ENCODE results near the gene KDM4B. TPM values are rescaled to one million over a fixed set of nuclear protein-coding genes. Genes with fewer than 3 reads are reported as not detected.

Gene KDM4B
- total RNA-seq, 4 donors from 2014 or later, result 16.3 to 38.3 (median 22.4) TPM

GRCh38 chr19:5035793-5036697, 67.1 kb downstream of the KDM4B start:
- ATAC-seq (ENCODE audit: low FRiP score), result no peak
- no peak for DNase-seq (ENCODE audit: low spot score)
- TF ChIP-seq, protein P1, sequence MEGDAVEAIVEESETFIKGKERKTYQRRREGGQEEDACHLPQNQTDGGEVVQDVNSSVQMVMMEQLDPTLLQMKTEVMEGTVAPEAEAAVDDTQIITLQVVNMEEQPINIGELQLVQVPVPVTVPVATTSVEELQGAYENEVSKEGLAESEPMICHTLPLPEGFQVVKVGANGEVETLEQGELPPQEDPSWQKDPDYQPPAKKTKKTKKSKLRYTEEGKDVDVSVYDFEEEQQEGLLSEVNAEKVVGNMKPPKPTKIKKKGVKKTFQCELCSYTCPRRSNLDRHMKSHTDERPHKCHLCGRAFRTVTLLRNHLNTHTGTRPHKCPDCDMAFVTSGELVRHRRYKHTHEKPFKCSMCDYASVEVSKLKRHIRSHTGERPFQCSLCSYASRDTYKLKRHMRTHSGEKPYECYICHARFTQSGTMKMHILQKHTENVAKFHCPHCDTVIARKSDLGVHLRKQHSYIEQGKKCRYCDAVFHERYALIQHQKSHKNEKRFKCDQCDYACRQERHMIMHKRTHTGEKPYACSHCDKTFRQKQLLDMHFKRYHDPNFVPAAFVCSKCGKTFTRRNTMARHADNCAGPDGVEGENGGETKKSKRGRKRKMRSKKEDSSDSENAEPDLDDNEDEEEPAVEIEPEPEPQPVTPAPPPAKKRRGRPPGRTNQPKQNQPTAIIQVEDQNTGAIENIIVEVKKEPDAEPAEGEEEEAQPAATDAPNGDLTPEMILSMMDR (IDR thresholded peaks at IDR 0.05), result no peak

- no peak for DNase-seq (ENCODE audit: low spot score)
- TF ChIP-seq, protein P1 (IDR thresholded peaks at IDR 0.05), result no peak
- ATAC-seq (ENCODE audit: low FRiP score), result no peak
Measured at GRCh38 chr19:5036698-5037563, 68.0 kb downstream of the KDM4B start.

- DNase-seq (ENCODE audit: low spot score) (no peak), ATAC-seq (ENCODE audit: low FRiP score) (no peak)
- TF ChIP-seq, protein P1 (IDR thresholded peaks at IDR 0.05), result no peak
Measured at GRCh38 chr19:5037936-5038335, 69.0 kb downstream of the KDM4B start.

DNA sequence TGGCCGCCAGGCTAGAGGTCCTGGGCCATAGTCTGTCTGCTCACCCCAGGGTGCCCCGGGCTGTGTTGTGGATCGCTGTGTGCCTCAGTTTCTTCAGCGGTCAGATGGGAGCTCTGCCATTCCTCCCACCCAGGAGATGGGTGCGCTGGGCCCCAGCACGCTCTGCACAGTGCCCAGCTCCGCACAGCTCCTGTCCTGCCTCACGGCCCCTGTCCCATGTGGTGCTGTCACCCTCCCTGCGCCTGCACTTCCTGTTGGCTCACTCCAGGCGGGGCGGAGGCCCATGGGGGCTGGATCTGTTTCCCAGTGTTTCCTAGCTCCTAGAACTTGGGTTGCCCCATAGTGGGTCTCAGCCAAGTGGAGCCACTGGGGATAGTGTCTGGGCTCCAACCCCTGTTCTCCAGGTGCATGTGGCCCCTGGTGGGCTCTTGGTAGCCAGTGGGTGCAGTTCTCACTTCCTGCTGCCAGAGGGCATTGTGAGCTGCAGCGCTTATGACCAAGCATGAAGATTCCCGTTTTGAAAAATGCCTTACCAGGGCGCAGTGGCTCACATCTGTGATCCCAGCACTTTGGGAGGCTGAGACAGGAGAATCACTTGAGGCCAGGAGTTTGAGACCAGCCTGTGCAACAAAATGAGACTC, 69.8 kb downstream of the KDM4B start:
- TF ChIP-seq, protein P1 (IDR thresholded peaks at IDR 0.05), result no peak
- ATAC-seq (ENCODE audit: low FRiP score), result no peak
- DNase-seq (ENCODE audit: low spot score), result no peak

DNA sequence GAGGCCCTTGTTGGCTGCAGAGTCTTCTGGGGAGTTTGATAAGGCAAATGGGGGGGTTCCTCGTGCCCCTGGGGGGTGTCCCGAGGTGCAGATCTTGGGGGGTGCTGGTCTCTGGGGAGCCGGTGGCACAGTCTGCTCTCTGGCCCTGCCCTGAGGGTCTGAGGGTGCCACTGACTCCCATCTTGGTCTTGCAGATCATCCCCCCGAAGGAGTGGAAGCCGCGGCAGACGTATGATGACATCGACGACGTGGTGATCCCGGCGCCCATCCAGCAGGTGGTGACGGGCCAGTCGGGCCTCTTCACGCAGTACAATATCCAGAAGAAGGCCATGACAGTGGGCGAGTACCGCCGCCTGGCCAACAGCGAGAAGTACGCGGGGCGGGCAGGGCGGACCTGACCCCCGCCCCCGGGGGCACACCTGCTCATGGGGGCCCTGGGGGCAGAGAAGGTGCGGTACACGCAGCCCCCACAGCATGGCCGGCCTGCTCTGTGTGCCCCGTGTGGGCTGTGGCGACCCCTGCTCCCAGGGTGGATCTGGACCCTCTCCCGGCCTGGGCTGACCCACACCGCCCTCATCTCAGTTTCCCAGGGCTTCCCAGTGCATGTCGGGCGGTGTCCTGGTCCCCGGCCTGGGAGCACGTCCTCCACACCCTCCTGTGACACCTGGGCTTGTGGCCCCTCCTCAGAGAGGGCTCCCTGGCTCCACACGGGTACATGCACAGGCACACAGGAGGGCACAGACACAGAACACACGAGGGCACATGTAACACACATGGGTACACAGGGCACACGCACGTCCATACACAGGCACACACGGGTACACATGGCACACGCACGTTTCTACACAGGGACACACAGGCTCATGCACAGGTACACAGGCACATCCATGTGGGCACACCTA, 71.0 kb downstream of the KDM4B start:
- DNase-seq (ENCODE audit: low spot score) (no peak), ATAC-seq (ENCODE audit: low FRiP score) (no peak)
- TF ChIP-seq, protein P1 (IDR thresholded peaks at IDR 0.05), result no peak

Measured in omental fat pad (tissue), 4 donors.